Neural progenitor cell (in vitro differentiated cells): ENCODE data around the gene GSE1.

Experiments
- CTCF ChIP-seq: fragments of 200-600 bp; sonication (generic); IDR thresholded peaks from 2 replicates; pipeline ENCODE4 v1.5.1; 2017; ENCODE audit warnings: antibody characterized with exemption, mild to moderate bottlenecking
- EZH2 ChIP-seq: fragments of 200-600 bp; sonication (generic); IDR thresholded peaks from 2 replicates; pipeline ENCODE4 v1.6.1; 2017; ENCODE audit warnings: antibody characterized with exemption, mild to moderate bottlenecking, moderate library complexity
- EZH2phosphoT487 ChIP-seq: fragments of 200-600 bp; sonication (generic); IDR thresholded peaks from 2 replicates; pipeline ENCODE4 v1.6.1; 2017; ENCODE audit warnings: antibody characterized with exemption

DNA sequence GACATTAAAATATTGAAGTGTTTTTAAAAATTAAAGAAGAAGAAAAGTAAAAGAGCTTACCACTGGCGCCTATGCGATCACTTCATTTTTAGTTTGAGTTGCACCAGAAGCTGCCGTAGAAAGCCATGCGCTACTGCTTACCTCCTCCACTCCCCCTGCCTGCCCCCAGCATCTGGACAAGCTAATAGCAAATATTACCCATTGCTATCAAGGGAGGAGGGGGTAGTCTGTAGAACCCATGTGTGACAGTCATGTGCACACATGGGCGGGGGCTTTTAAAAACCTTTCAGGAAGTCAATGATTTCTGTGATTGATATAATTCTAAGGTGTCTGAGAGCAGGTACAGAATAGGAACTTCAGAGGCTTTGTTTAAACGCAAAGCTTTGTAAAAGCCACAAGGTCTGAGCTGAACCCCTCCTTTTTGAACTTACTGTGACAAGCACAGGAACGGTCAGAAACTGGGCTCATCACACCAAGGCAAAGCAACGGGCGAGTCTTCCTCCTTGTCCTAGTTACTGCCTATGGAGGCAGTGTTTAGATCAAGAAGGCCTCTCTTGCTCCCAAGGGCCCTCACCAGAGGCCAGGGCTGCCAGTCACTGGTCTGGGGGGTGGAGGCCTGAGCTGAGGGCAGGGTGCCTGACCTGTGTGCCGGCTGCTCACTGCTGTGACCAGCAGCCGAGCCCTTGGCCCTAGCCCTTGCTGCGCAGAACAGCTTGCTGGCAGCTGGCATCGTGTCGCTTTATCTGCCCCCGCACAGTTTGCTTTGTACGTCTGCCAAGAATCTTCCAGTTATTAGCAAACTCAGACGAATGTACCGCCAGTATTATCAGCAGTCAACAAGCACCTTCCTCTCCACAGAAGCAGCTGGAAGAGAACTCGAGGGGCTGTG is 60.7 kb downstream of the GSE1 start:
- TF ChIP-seq CTCF (no peak), EZH2phosphoT487 (no peak), EZH2 (no peak)
